Measurements from ENCODE around the gene PITX2. TPM values are rescaled to one million over a fixed set of nuclear protein-coding genes. Genes with fewer than 3 reads are reported as not detected.

The PITX2 gene
- total RNA-seq, 1 donor from 2014 or later, result not detected

Other genes starting within 250 kb of the PITX2 start
- gene ENPEP, start 146.9 kb downstream of the PITX2 start, total RNA-seq, result 0.03 and 0.37 TPM in 2 replicates

All from activated T-helper 1 cell treated with anti-CD3 and anti-CD28 coated beads, Interleukin-12 subunit alpha, Interleukin-12 subunit beta, Interleukin-2, Interleukin-4 antibody, amounts not matched to agents 30 ng/mL and 10 ng/mL and 1 ng/mL, durations not matched to agents 14 hours and 24 hours and 36 hours (primary cell).